ENCODE data around the gene FNIP2.
"Not testable (repeated sequence)": the region's sequence is repeated elsewhere in the genome, so short reads cannot be mapped to it uniquely, and the experiment has no call there.

FNIP2 gene

GRCh38 chr4:158941895-158942294 is 173.1 kb downstream of the FNIP2 start:
- in situ Hi-C loops (cut with HindIII; ENCODE audit: low sequenced_read_pairs): no loop called here

DNA sequence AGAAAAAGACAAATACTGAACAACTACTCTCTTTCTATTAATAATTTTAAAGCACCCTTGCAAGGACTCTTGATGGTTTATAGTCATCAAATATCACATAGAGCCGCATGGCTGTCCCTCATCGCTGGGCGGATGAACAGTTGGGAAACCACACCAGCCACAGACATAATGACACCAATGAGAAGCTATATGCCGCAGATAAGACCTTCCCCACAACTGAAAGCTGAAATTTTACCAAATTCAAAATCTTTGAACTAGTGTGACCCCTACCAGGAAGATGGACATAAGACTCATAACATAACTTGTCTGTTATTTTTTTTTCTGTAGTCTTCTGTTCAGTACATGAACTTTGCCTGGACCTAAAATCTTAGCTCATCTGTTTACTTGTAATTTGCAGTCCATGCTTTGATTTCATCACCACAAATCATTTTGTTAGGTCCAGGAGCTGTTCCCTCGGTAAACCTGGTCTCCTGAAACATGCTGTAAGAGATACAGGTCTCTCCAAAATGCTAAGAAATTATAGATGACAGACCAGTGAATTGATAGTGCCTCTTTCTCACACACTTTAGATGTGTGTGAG is 176.8 kb downstream of the FNIP2 start:
- in situ Hi-C loops (cut with HindIII; ENCODE audit: low sequenced_read_pairs): no loop called here

- in situ Hi-C loops (cut with HindIII; ENCODE audit: low sequenced_read_pairs): no loop called here
These were observed 178.0 kb downstream of the FNIP2 start for GRCh38 chr4:158946825-158947224.

- in situ Hi-C loops (cut with HindIII; ENCODE audit: low sequenced_read_pairs): no loop called here
These were observed 179.2 kb downstream of the FNIP2 start for GRCh38 chr4:158948071-158948470.

DNA sequence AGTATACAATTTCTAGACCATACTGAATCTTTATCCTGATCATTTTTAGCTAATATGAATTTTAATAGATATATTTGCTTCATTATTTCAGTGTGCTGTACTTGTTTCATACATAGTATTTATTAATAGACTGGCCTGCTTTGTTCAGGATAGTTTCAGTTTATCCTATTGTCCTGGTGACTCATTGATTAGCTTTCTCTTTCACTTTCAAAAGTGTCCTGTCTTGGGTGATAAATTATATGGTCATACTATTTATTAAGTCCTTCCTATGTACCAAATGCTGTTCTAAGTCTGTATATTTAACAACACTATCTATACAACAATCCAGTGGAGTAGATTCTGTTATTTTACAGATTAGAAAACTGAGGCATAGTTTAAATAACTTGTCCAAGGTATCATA is 180.3 kb downstream of the FNIP2 start:
- in situ Hi-C loops (cut with HindIII; ENCODE audit: low sequenced_read_pairs): no loop called here

DNA sequence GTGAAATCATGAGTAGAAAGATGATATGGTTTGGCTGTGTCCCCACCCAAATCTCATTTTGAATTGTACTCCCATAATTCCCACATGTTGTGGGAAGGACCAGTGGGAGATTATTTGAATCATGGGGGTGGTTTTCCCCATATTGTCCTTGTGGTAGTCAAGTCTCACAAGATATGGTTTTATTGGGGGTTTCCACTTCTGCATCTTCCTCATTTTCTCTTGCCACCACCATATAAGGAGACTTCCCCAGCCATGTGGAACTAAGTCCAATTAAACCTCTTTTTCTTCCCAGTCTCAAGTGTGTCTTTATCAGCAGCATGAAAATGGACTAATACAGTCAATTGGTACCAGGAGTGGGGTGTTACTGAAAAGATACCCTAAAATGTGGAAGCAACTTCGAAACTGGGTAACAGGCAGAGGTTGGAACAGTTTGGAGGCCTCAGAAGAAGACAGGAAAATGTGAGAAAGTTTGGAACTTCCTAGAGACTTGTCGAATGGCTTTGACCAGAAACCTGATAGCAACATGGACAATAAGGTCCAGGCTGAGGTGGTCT is 183.5 kb downstream of the FNIP2 start:
- in situ Hi-C loops (cut with HindIII; ENCODE audit: low sequenced_read_pairs): not testable (repeated sequence)

GRCh38 chr4:158956345-158956744 is 187.5 kb downstream of the FNIP2 start:
- in situ Hi-C loops (cut with HindIII; ENCODE audit: low sequenced_read_pairs): not testable (repeated sequence)

DNA sequence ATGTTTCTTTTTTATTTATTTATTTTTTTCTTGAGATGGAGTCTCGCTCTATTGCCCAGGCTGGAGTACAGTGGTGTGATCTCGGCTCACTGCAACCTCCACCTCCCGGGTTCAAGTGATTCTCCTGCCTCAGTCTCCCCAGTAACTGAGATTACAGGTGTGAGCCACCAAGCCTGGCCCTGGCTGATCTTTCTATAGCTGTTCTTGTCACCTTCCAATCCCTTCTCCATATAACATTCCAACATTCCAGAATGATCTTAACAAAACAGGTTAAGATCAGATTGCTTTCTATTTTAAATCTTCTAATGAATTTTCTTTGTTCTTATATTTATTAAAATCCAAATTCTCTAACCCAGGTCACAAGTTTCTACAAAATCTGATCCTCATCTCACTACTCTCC is 188.1 kb downstream of the FNIP2 start:
- in situ Hi-C loops (cut with HindIII; ENCODE audit: low sequenced_read_pairs): not testable (repeated sequence)
